Activated T-cell treated with anti-CD3 and anti-CD28 coated beads for 24 hours (primary cell): ENCODE results near the gene CAMK1.

Experiments
- DNase-seq: peaks from one replicate; pipeline ENCODE4 v3.0.0-alpha.2; 2020; ENCODE audit warnings: low read depth

CAMK1 gene

GRCh38 chr3:9710174-9710739 is 59.5 kb downstream of the CAMK1 start:
- no peak for DNase-seq
